NCI-H146 treated with DMSO at 0.1 percent for 48 hours (cell line): ENCODE results near the gene SLC4A7.
A peak's percentile ranks its signal among the peaks of the same experiment; 100 is the strongest.
"Not testable (repeated sequence)": the region's sequence is repeated elsewhere in the genome, so short reads cannot be mapped to it uniquely, and the experiment has no call there.

Experiments used
- DNase-seq: peaks from one replicate; lab custom pipeline; 2025; ENCODE audit not compliant: unreplicated experiment; lab: John Stamatoyannopoulos, UW

The SLC4A7 gene

DNA sequence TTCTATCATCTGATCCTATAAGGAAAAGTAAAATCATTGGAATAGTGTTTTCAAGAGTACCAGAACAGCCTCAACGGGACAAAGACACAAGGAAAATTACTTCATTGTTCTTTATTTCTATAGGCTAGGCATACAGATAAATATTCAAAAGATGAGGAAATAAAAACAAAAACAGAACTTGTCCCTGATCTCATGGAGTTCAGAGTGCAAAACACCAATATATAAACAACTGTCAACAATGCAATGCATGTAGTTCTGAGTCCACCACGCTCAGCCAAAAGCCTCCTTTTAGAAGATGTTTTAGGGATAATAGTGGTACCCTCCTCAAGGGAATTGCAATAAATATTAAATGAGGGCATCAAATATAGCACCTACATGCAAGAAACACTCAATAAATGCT is 4.6 kb upstream of the SLC4A7 start:
- no peak for DNase-seq

DNA sequence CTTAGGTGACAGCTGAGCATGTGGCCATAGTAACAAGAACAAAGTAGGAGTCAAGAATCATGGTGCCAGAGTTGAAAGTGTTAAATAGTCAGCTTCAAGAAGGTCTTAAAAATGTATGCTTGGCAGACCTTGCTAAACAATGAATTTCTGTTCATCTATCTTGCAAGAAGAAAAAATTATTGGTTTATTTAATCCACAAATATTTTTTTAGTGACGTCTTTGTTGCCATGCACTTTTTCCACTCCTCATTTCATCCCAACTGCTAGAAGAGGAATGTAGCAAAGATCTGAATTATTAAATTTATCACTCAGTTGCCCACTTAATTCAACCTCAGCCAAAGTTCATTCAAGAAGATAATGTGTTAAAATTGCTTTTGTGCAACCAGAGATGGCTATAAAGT is 3.2 kb upstream of the SLC4A7 start:
- no peak for DNase-seq

DNA sequence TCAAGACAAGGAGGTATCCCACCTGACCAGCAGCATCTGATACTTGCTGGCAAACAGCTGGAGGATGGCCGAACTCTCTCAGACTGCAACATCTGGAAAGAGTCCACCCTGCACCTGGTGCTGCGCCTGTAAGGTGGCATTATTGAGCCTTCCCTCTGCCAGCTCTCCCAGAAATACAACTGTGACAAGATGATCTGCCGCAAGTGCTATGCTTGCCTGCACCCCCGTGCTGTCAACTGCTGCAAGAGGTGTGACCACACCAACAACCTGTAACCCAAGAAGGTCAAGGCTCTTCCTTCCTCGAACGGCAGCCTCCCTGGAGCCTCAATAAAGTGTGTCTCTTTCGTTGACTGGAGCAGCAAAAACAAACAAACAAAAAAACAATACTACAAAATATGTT is 2.2 kb upstream of the SLC4A7 start:
- no peak for DNase-seq

DNA sequence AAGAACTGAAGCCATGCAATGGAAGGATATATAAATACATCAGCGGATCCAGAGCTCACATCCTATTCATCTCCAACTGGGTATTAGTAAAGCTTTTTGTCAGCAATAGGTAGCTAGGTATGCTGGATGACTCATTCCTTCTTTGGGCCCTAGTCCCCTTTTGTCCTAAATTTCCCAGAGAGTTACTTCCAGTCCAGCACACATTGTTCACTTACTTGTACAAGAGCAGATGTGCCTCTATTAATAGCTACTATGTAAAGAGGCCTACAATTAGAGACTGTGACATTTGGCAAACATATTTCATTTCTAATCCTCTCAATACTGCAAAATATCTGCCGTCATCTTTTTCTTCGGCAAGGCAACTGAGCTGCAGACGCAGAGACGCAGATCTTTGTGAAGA is 1.7 kb upstream of the SLC4A7 start:
- peak; percentile 34 for DNase-seq

DNA sequence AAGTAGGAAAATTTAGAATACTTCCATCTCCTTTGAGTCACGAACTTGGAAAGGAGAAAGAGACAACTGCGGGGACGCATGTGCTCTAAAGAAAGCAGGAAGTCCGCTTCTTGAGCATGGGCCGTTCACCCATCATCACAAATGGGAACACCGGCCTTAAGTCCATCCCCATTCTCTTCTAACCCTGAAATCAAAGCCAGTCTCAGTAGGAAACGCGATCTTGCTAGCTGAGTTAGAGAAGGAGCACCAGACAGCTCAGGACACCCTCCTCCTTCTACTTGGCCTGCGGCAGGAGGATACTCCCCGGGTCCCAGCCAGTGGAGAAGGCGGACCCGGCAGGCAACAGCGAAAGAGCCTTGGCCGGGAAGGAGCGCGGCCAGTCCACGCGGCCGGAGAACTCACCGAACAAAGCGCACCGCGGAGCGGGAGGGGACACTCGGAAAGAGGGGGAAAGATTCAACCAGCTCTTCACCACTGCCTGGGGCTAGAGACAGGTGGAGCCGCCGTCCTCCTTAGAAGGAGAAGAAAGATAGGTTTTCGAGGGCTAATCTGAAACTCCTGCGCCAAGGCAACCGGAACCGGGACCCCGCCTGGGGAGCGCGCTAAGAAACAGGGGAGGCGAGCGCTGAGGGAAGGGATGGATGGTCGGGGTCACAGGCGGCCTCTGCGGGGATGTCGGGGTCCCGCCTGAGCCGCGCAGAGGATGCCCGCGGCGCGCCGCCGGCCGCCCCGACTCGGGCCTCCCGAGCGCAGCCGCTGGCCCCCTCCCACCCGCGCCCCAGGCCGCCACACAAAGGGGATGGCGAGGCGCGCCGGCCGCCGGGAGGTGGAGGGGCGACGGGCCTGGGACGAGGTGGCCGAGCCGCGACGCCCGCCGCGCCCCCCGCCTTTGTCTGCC is 818 bp downstream of the SLC4A7 start:
- DNase-seq = no peak

DNA sequence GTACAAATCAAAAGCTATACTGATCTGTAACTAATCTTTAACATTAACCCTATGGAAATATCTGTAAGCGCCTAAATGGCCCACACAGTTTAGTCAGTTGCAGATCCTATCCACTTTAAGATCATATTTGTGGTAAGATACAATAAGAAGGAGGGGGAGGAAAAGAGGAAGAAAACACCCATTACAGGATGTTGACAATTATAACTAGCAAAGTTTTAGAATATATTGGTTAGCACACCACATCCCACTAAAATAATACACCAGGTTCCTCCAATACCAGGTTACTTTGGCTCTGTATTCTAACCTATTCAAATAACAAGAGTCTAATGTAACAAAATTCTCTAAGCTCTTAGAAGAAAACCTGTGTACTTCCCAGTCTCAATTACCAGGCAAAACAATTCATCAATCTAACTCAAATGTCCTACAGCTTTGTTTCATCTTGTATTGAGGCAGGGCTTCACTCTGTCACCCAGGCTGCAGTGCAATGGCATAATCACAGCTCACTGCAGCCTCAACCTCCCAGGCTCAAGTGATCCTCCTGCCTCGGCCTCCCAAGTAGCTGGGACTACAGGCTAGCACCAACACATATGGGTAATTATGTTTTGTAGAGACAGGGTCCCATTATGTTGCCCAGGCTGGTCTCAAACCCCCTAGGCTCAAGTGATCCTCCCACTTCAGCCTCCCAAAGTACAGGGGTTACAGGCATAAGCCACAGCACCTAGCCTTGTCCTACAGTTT is 4.2 kb downstream of the SLC4A7 start:
- DNase-seq = no peak

DNA sequence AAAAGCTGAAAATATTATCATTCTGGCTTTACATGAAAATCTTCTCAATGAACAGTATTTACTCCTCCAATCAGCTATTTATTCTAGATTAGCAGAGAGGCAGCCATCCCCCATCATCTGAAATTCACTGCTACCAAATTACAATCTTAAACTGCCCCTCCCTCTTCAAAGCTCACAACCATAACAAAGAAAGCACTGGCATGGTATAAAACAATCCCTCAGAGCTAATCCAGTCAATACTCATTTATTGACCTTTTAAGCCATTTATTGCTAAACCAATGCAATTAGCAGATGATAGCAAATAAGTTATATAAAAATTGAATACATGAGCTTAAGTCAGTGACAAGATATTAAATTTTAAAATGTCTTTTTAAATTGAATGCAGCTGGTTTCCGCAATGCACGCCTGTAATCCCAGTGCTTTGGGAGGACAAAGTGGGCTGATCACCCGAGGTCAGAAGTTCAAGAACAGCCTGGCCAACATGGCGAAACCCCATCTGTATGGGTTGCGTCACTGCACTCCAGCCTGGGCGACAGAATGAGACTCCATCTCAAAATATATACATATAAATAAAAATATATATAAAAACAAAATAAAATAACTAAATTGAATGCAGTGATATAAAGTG is 12.1 kb downstream of the SLC4A7 start:
- DNase-seq = no peak

DNA sequence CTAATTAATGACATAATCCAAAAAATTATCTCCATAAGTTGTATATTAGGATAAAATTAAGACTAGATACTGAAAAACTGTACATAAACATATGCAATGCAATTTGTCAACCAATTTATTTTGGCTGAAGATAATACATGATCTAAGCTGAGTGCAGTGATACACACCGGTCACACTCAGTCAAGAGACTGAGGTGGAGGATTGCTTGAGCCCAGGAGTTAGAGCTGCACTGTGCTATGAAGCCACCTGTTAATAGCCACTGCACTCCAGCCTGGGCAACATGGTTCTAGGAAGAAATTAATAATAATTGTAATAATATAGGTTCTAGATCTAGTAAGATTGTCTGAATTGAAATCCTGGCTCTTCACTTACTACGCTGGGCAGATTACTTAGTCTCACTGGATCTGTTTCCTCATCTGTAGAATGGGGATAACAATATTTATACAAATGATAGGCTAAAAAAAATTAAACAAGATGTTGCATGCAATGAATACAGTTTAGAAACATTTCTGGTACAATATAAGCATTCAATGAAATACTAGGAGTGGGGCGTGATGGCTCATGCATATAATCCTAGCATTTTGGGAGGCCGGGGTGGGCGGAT is 15.8 kb downstream of the SLC4A7 start:
- no peak for DNase-seq

DNA sequence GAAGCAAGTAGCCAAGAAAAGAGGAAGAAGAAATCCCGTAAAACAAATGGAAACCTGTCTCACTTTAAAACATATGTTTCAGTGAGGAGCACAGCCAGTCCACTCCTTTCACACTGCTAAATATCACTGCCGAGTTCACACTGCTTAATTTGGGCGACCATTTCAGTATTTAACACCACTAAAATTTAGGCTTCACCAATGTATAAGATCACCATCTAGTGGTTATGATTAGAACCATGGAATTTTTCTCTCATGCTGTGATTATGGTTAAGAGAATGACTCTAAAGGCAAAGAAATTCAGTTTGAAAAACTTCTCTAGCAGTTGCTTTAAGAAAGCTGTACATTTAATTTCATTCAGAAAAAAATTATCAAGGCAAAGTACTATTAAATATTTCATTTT is 16.6 kb downstream of the SLC4A7 start:
- DNase-seq = peak; percentile 15

DNA sequence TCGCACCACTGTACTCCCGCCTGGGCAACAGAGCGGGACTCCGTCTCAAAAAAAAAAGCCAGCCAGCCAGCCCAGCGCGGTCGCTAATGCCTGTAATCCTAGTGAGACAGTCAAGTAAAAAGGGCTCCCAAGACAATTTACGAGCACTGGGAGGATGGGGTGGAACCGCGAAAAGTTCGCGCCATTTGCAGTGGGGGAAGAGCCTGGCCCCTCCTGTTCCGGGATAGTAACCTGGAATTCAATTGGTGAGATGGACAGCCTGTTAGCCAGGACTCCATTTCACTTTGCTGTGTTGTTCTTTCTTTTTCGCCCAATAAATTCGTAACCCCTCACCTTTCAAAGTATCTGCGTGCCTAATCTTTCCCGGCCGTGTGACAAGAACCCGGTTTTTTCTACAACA is 19.5 kb downstream of the SLC4A7 start:
- DNase-seq = no peak

DNA sequence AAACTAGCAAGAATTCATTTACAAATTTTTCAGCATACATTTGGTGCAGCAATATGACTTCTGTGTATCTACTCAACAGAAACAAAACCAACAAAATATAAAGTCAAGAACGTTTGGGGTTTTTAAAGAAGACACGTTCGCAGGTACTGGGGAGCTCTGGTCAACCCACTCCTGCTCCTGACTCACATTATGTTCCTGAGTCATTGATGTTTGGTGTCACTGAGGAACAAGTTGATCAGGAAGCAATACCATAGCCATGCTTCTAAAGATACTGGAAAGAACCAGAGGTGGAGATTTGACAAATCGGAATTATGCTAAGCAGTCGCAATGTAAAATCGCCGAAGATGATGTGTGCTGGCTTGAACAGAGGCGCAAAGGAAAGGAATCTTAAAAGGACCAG is 22.0 kb downstream of the SLC4A7 start:
- DNase-seq = no peak

DNA sequence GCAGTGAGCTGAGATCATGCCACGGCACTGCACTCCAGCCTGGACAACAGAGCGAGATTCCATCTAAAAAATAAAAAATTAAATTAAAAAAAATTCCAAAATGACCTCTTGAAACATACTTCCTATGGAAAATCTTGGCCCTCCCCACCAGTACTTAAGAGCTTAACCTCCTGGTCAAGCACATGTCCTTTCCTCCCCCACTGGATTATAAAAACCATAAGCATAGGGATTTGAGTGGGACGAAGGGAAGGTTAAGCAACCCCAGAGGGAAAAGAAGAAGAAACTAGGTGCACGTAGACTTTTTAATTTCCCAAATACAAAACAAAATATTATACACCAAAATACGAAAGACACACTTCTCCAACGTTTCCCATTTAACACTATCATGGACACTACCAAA is 25.3 kb downstream of the SLC4A7 start:
- no peak for DNase-seq

DNA sequence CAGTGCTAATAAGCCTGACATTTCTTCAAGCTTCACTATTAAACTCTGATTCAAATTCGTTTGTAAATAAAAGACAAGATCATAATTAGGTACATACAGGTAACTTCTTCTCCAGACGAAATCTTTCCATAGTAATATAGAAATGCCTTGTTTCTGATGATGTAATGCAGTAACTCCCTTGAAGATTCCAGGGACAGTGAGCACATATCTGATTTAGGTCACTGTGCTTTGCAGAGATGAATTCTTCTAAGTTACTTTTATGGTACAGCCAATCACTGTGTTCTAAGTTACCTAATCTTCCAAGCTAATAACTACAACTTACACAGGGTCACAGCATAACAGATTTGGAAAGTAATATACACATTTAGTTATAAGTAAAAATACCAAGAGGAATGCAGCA is 27.6 kb downstream of the SLC4A7 start:
- no peak for DNase-seq

DNA sequence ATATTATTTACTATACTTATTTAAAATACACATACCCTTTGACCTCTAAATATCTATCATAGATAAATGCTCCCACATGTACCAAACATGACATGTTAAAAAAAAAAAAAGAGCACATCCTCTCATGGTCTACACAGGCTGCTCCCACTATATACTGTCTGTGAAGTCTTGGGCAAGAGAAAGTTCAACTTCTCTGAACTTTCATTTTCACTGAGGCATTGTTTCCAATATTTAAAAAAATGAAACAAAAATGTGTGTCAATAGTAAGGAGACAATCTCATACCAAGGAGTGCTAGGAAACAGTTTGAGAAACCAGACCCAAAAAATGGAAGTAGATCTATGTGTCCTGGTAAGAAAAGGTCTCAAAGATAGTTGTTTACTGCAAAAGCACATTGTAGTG is 29.3 kb downstream of the SLC4A7 start:
- DNase-seq = no peak

DNA sequence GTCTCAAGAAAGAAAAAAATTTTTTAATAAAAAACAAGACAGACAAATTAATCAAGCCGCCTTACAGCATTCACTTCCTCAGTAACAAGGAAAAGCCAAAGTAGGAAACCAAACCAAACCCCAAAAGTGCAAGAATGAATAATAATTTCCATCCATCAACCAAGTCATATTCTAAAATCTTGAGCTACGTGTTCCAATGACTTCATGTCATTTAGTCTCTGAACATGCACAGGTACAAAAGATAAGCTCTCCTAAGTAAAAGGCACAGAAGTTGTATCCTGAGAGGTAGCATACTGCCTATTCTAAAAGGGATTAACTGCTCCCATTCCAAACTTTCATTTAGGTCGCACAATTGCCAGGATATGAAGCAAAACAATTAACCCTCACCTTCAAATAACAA is 29.7 kb downstream of the SLC4A7 start:
- no peak for DNase-seq

DNA sequence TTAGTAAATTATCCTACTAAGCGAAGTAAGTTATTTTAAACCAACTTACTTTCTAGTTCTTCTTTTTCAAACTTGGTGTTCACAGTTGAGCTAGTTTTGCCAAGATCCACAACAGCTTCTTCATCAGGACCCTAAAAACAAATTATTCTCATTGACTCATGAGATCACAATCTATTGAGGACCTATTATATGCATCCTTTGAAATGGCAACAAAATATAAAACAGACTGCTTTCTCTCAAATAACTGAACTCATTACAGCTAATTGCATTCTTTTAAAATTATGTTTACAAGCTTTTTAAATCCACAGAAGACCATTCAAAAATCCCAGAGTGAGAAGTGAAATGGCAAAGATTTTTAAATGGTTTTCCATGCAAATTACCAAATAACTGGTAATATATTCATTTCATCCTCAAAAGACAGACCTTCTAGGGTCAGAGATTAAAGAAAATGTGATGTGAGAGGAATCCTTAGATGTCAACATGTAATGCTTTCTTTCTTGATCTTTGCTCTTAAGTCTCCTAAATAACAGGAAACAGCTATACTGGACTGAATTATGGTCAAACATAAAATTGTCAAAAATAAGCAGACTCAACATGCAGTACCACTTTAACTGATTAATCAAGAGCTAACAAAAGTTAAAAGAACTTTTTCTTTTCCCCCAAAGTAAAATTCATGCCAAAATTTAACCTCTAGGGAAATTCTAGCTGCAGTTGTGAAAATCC is 31.7 kb downstream of the SLC4A7 start:
- DNase-seq = no peak

DNA sequence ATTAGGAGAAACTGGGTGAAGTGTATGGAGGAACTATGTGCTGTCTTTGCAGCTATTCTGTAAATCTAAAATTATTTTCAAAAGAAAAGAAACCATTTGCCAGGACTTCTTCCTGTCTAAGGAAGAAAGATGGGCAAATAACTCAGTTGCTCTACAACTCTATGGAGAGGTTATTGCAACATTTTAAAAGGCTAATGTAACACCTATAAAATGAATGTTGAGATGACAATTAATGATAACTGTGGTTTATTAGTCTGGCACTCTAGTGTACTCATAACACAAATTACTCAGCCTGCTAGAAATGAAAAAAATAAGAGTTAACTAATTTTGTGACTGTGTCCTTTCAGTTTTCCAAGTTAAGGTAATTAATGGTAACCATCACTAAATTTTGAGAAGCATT is 32.3 kb downstream of the SLC4A7 start:
- no peak for DNase-seq

DNA sequence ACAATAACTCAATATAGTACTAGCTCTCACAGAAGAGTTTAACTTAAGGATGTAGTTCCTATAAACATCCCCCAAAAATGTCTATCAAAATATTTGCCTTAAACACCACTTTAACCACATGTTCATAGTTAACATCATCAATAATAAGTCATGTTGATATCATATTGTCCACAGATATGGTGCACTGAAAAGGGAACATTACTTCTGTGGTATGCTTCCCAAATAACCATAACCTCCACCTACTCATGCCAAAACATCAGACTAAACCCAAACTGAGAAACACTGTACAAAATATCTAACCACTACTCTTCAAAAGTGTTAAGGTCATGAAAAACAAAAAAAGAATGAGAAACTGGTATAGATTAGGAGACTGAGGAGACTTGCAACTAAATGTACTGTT is 32.9 kb downstream of the SLC4A7 start:
- DNase-seq = no peak

DNA sequence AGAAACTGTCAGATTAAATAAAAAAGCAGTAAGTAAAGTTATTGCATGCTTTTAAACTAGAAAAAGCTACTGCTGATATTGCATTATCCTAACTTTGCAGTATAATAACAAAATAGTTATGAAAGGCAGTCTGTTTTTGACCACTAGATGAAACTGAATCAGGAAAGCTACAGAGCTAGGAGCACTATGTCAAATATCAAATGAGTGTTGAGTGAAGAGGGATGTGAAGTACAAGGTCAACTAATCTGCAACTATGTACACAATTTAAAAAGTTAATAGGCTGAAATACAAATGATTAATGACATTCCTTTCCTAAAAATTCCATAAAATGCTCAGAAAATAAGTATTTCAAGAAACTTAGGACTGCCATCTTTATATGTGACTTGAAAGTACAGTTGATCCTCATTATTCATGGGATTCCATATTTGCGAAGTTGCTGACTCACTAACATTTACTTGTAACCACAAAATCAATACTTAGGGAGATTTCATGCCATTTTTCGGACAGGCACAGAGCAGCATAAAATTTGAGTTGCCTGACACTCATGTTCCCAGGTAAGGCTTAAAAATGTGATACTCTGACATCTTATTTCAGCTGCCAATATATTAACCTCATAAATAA is 34.5 kb downstream of the SLC4A7 start:
- no peak for DNase-seq

DNA sequence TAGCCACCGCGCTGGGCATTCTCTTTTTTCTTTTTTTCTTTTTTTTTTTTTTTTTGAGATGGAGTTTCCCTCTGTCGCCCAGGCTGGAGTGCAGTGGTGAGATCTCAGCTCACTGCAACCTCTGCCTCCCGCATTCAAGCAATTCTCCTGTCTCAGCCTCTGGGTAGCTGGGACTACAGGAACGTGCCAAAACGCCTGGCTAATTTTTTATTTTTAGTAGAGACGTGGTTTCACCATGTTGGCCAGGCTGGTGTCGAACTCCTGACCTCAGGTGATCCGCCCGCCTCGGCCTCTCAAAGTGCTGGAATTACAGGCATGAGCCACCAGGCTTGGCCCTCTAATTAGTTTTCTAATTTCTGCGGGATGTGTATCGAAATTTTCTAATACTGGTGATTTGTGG is 41.2 kb downstream of the SLC4A7 start:
- not testable (repeated sequence) for DNase-seq

DNA sequence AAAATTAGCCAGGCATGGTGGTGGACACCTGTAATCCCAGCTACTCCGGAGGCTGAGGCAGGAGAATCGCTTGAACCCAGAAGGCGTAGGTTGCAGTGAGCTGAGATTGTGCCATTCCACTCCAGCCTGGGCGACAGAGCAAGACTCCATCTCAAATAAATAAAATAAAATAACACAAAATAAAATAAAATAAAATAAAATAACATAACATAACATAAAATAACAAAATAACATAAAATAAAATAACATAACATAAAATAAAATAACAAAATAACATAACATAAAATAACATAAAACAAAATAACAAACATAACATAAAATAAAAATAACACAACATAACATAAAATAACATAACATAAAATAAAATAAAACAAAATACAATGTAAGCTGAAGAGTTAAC is 45.8 kb downstream of the SLC4A7 start:
- DNase-seq = not testable (repeated sequence)
